Stimulated activated naive CD8-positive, alpha-beta T cell treated with anti-CD3 and anti-CD28 coated beads, Interleukin-15, Interleukin-2, amounts not matched to agents 100 U/mL and 50 U/mL, for 24 hours (primary cell): Measurements from ENCODE around the gene ISG15.

Source experiments
- ATAC-seq: fragments of 150-1000 bp; cut with Tn5 transposase; one replicate; pipeline ENCODE4 v1.10.0; 2021
- DNase-seq: peaks from one replicate; pipeline ENCODE4 v3.0.0; 2021

ISG15 gene

GRCh38 chr1:1061682-1062345 lies 48.5 kb downstream of the ISG15 start:
- ATAC-seq (no peak), DNase-seq (no peak)

- DNase-seq, result no peak
- ATAC-seq, result no peak
Observed at GRCh38 chr1:1062348-1063163, 49.3 kb downstream of the ISG15 start.

- ATAC-seq (no peak), DNase-seq (no peak)
Observed at GRCh38 chr1:1063261-1063944, 50.1 kb downstream of the ISG15 start.
